Esophagus muscularis mucosa (tissue), 4 donors: ENCODE data around the gene NEU1.

Experiments
- EP300 ChIP-seq: sonication (generic); formaldehyde crosslinking; IDR thresholded peaks from one replicate; pipeline ENCODE4 v1.6.1; 2017; ENCODE audit warnings: antibody characterized with exemption
- POLR2A ChIP-seq: fragments of 450-650 bp; IDR thresholded peaks from one replicate; pipeline ENCODE4 v1.6.1; 2017; ENCODE audit warnings: antibody characterized with exemption, moderate library complexity, mild to moderate bottlenecking, low read depth
- POLR2AphosphoS5 ChIP-seq, 2 donors: sonication (generic); formaldehyde crosslinking; IDR thresholded peaks; one replicate each; pipeline ENCODE4 v1.6.1; 2017; ENCODE audit warnings: antibody characterized with exemption in 2 of 2
- TF ChIP-seq, protein P1 (sequence below), 3 experiments: fragments of 200-600 bp in 2 of 3; fragments of 450-650 bp in 1 of 3; sonication (generic) in 2 of 3; IDR thresholded peaks; one replicate each; pipeline ENCODE4 v1.5.1; 2017 to 2019; ENCODE audit warnings: antibody characterized with exemption in 3 of 3, mild to moderate bottlenecking in 2 of 3, moderate library complexity in 1 of 3

DNA sequence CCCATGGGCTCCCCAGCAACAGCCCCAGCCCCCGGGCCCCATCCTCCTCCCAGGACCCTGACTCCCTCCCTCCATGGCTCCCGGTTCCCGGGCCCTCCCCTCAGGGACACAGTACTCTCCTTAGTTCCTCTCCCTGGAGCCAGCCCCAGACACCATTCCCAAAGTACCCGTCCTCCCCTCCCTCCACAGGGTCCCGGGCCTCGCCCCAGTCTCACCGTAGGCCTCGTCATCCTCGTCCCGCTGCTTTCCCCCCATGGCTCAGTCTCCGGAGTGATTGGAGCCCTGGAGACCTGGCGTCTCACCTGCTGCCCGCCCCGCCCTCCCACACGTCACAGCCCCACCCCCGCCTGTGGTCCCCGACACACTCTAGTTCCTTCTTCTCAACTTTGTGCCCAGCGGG lies 16.1 kb upstream of the NEU1 start, which contains the start of gene SLC44A4:
- TF ChIP-seq, protein P1, sequence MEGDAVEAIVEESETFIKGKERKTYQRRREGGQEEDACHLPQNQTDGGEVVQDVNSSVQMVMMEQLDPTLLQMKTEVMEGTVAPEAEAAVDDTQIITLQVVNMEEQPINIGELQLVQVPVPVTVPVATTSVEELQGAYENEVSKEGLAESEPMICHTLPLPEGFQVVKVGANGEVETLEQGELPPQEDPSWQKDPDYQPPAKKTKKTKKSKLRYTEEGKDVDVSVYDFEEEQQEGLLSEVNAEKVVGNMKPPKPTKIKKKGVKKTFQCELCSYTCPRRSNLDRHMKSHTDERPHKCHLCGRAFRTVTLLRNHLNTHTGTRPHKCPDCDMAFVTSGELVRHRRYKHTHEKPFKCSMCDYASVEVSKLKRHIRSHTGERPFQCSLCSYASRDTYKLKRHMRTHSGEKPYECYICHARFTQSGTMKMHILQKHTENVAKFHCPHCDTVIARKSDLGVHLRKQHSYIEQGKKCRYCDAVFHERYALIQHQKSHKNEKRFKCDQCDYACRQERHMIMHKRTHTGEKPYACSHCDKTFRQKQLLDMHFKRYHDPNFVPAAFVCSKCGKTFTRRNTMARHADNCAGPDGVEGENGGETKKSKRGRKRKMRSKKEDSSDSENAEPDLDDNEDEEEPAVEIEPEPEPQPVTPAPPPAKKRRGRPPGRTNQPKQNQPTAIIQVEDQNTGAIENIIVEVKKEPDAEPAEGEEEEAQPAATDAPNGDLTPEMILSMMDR (IDR thresholded peaks at IDR 0.05), result no peak
- TF ChIP-seq POLR2AphosphoS5 (IDR thresholded peaks at IDR 0.05) (no peak), POLR2A (no peak), EP300 (no peak)
